CD4-positive, alpha-beta T cell treated with Interleukin-6 at 100 ng/mL for 8 hours (primary cell): ENCODE data around the gene PLXNA2.

ENCODE experiments used
- DNase-seq: peaks from one replicate; pipeline ENCODE4 v3.0.0-alpha.2; 2020; ENCODE audit warnings: mixed read lengths, low spot score

The PLXNA2 gene

DNA sequence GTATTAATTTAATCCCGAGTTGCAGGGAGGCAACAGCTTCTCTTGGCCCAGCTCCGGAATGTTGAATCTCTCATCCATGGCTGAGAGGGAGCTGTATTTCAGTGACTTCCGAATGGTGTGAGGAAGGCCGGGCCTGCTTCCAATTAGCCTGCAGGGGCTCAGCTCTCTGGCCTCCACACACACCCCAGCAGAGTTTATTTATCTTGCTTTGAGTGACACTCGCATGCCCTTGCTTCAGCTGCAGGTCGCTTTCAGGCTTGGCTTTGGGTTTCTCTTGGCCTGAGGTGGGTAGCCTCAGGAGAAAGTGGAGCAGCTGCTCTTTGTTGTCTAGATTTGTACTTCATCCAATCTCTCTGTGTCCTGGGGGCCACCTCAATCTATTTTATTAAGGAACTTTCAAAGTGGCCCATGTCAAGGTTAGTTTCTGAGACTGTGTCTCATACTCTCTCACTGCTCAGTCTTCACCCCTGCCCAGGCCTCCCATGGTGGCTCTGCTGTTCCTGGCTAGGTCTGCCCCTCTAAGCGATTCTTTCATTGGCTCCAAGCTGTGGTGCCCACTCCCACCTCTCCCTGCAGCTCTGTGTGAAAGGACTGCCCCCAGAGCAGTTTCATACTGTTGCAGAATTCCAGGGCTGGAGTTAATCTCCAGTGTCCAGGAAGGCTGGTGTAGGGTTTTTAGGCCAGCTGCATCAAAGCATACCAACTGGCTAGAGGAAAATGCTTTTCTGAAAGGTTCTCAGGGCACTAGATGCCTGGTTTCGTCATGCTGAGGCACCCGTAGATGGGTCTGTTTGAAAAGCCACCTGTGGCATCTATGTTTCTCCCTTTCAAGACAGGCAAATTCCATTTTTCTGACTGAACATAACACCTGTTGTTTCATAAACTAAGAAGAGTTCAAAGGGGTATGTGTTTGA, 153.5 kb downstream of the PLXNA2 start:
- no peak for DNase-seq

DNA sequence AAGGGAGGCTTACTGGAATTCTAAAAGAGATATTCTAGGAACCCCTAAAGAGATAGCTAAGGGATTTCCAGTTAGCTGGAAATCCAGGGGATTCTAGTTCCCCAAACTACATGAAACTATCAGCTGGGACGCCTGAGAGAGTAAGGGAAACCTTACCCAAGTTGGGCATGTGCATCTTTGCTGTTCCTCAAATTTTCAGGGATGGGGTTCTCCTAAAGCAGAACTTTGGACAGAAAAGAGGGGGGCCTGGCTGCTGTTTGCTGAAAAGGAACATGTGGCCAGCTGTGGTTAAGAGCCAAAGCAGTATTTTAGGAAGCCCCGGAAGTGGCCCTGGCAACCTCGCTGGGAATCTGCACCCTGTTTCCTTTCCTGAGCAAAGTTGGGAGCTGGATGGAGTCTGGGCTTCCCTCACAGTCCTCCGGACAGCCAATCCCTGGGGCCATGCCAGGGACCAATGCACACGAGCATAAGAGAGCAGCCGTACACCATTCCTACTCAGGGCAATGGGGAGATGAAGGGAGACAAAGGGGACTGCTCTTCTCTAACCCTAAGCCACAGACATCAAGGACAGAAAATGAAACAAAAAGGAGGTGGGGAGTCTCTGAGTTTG, 154.3 kb downstream of the PLXNA2 start:
- no peak for DNase-seq

DNA sequence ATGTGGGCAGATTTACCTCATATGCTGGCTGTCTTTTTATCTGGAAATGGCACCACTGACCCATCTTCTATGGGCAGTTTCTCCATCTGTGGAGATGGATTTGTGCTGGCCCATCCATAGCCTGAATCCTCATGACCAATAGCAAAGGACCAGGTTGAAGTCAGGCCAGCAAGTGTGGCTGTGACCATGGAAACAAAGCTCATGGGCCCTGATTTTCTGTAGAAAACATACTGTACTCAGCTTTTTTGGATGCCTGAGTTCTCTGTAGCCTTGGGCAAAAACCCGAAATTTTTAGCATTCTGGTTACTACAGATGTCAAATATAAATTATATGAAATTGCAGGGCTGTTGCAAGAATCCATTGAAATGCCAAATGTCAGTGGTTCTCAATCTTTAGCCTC, 155.0 kb downstream of the PLXNA2 start:
- no peak for DNase-seq

DNA sequence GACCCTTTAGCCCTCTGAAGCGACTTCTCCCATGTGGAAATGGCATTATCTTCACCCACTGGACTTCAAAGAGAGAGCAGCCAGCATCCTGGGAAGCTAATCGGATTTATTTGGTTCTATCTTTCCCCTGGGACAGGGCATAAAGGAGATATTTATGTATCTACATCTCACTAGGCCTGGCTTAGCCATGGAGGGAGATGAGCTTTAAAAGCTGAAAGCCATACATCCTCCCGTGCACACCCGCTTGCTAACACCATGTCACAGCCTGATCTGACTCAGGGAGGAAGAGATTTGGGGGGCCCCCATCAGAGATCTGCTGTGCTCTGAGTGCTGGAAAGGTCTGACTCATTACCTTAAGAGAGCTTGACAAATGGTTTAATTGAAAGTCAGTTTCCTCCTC, 155.9 kb downstream of the PLXNA2 start:
- no peak for DNase-seq

DNA sequence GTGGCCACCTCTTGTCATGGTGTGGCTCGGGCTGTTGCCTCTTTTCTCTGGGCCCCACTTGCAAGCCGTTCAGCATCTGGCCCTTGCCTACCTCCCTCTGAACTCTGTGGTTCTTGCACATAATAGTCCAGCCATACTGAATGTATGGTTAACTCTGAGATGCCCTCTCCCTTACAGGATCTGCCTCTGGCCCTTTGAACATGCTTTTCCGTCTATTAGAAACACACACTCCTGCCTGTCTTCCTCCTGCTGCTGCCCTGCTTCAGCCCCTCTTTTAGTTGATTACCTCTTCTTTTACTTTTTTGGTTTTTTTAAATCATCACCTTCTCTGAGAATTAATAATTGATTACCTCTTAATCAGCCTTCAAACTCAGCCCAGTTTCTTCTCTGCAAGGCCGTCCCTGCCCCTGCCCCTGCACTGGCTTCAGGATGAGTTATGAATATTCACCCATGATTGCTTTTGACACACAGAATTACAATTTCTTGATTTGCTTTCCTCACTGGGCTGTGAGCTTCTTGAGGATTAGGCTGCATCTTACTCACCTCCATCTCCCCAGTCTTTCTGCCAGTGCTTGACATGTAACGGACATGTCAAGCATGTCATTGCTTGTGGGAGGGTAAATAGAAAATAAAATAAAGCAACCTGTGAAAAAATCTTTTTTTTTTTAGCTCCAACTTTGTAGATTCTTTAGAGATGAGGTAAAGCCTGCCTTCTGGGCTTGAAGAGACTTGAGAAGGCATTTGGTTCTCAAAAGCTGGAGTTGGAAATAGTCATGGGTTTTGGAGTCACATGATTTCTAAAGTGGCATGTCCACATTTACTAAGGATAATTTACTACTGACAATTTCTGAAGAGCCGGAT, 158.3 kb downstream of the PLXNA2 start:
- DNase-seq: no peak

DNA sequence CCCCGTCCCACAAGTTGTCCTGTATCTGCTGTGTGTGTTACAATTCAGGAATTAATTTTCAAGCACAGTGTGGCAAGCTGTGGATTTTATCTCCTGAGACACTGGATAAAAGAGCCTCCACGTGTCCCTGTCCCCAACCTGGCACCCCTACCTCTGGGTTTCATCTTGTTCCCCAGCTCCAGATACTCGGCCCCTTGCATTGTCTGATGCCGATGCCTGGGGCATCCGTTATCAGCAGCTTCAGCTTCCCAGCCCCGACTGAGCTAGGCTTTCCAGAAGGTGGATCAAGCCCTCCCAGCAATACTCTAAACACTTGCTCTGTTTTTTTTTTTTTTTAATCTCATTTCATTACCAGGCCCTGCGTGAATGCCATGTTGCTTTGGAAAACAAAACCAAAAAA, 159.4 kb downstream of the PLXNA2 start:
- no peak for DNase-seq

DNA sequence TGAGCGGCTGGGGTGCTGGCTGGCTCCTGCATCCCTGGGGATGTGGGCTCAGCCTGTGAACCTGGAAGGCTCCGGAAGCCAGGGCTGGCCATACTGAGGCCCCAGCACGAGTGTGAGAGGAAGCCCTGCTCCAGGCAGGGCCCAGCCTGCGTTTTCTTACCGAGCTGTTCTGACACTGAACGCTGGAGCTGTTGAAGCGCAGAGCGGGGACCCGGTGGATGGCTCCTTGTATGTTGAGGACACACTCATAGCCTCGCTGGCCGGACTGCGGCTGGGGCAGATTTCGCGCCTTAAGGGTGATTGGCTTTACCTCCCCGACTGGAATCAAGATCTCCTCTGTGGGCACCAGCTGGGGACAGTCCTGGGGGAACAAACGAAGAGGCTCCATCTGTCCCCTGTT, 160.0 kb downstream of the PLXNA2 start:
- DNase-seq: no peak

DNA sequence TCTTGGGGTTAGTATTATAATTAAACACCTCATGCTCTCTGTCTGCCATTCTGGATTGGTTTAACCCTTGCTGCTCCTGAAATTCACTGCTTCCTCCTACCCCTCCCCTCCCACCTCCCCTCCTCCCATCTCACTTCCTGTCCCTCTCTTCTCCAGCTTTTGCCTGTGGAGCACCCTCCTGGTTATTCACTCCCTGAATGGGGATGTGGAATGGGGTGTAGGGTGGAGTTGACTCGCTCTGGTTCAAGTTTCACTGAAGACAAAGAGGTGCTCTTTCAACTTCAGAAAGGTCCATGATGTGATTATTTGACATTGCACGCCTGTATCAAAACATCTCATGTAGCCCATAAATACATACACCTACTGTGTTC, 160.5 kb downstream of the PLXNA2 start:
- no peak for DNase-seq

DNA sequence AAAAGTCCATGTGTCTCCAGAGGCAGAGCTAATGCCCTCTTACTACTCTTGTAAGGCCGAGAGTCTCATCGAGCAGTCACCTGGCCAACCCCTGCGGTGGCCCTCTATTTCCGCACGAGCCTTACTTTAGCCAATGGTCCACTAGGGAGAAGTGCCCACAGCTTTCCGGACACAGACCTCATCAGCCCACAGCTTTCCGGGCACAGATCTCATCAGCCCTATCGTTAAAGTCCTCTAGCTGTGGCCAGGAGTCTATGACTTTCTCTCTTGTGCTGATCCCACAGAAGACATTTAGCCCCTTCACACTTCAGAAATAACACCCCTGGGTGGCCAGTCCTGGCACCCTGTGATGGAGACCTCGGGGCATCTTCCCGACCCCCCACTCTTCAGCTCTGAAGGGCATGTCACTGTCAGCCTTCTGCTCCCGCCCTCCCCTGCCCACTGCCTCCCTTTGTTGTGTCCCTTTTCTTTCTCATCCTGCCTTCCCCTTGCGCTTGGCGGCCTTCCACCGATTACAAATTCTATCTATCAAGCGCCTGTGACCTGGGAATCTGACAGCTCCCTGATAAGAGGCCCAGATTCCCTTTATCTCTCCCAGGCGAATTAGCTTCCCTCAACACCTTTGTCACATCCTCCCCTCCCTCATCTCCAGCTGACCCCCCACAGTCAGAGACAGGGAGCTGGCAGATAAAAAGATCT, 161.0 kb downstream of the PLXNA2 start:
- no peak for DNase-seq

DNA sequence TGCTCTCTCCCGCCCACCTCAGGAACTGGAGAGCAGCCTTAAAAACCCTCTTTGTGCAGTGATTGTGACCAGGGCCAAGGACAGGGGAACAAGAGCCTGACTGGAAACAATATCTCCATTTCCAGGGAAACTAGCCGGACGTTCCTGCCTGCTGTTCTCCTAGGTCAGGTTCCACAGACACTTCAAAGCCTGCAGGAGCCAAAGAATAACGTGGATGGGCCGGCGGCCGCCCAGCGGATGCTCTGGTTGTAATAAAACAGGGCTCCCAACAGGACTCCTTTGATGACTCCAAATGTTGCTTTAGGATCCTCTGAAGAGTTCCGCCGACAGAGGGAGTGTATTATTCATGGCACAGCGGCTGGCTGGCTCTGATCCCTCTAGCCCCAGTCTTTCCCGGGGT, 162.2 kb downstream of the PLXNA2 start:
- no peak for DNase-seq

DNA sequence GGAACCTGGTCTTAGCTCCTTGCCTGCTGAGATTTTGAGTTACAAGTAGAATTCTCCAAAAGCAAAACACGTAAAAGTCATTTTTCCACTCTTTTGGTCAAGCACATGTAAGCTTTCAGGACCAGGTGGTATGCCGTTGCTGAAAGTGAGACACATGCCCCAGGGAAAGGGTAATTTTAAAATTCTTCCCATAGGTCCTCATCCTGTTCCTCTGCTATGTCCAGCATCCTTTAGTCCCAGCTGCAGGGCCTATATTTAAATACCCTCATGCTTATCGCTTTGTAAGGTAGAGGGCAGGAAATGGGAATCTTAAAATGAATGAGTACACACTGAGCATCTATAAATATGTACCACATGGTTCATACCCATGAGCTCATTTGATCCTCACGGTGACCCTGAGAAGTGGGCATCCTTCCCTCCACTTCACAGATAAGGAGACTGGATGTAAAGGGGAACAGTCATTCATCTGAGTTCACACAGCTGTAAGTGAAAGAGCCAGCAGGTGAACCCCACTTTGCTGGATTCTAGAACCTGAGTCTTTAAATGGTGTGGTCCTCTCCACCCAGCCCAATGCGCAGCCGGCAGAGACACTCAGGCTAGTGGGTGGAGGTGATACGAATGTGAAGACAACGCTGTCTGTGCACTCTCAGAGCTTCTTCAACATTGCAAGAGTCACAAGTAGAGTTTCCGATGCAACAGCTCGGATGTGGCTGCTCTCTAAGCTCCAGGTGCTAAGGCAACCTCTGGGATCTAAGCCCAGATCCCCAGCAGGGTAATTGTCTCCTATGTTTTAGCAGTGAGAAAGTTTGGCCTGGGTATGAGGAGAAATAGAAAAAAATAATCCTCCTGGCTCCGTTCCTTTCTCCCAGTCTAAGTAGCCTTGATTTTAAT, 163.5 kb downstream of the PLXNA2 start:
- DNase-seq: no peak

DNA sequence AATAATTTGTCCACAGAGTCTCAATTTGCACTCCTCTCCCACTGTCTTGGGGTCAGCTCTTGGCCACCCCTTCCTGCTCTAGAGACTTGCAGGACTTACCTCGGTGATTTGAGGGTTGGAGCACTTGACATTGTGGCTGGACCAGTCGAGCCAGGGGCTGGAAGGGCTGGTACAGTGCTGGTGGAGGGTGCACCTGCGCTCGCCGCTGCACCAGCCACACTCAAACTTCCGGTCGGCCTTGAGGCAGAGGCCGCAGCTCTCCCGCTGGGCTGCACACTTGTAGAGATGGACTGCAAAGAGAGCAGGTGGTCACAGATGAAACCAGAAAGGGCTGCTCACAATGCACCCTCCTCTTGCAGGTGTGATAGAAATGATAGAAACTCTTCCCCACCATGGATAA, 165.0 kb downstream of the PLXNA2 start:
- DNase-seq: no peak

DNA sequence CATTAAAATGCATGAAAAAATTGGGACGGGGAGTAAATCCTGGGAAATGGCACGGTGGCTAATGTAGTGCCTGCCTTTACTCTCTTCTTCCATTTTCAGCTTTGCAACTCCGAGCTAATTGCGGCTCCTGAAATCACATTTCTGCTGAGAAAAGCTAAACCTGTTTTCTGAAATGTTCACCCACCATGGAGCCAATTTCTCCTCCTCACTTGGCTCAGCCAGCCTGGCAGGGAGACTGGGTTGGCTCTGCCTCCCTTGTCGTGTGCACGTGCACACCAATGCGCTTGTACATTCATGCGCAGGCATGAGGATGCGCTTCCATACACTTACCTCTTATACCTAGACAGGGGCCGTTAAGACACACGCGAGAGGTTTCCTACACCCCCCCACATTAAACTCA, 165.4 kb downstream of the PLXNA2 start:
- no peak for DNase-seq

DNA sequence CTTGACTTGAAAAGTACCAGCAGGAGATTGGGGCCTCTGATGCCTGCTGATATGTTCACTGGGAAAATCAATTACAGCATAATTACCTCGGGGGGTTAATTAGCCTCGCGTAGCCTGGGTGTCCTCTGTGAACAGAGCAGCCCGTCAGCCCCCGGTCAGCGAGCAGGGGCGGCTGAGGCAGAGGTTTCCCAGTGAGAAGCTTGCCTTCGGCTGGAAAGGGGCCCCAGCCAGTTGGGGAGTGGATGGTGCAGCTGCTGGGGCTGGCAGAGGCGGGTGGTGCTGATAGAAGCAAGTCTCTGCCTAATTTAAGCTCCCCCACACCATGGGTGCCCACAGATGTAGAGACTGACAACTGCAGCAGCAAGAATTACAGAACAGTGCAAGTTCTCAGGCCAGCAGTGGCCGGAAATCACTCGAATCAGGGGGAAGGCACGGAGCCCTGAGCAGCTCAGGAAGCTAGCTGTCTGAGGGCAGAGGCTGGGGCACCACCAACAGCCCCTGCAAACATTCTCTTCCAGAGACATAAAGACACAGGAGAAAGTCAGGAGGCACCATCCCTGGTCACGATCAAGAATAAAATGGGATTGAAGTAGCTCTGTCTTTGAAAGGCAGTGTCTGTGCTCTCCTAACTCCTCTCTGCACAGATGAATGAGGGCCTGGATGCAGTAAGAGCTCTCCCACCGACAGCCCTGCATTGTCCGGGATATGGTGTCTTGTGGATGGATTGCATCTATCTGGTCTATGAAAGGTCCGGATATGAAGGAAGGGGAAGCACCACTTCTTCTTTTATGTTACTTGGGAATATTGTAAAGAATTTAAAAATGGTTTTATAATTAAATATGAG, 166.7 kb downstream of the PLXNA2 start:
- no peak for DNase-seq

DNA sequence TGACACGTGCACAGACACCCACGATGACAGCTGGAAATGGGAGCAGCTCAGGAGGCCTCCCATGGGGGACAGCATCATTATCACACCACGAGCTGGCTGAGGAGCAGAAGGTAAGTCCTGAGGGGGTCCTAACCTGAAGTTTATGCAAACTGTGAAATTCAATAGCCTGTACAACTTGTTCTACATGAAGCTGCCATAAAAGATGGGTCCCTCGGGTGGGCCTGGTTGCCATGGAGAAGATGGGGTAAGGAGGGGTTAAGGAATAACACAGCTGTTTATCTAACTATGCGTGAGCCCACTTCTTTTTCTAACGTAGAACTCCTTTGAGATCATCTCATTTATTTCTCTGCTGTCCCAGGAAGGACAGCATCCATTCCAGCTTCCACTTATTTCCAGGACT, 169.8 kb downstream of the PLXNA2 start:
- DNase-seq: no peak

DNA sequence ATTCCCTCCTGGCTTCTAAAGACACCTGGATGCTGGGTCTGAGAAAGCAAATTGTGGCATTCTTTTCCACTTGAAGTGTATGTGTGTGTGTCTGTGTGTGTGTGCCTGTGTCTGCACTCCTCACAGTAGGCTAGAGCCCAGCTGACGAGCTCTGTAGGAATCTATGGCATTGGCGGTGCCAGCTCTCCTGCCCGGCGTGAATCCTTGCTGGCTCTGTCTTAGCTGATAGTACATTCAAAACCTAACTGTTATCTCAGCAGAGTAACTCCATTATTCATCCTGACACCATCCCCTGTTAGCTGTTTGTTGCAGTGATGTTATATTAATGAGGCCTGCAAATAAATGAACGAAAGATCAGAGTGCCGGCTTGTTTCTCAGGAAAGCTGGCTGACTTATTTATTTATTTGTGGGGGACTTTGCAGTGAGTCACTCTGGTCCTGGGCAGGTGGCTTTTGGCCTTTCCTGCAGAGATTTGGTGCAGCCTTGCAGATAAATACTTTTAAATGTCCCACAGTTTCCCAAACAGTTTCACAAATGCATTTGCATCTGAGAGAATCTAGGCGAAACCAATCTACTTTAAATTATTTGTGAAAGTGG, 172.7 kb downstream of the PLXNA2 start:
- no peak for DNase-seq

DNA sequence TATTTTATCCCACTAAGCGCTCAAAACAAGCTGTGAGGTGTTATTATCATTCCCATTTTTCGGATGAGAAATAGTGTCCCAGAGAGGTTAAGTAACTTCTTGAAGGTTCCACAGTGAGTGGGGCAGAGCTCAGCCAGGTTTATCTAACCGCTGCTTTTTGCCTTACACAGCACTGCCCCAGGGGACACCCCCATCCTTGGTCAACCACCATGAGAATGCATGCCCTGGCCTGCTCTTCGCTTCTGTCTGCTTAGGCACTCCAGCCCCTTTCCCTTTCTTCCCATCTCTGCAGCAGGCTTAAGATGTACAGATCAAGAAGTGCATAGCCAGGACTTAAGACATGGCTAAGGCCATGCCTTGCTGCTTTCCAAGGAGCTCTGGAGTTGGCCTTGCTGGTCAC, 174.3 kb downstream of the PLXNA2 start:
- no peak for DNase-seq

DNA sequence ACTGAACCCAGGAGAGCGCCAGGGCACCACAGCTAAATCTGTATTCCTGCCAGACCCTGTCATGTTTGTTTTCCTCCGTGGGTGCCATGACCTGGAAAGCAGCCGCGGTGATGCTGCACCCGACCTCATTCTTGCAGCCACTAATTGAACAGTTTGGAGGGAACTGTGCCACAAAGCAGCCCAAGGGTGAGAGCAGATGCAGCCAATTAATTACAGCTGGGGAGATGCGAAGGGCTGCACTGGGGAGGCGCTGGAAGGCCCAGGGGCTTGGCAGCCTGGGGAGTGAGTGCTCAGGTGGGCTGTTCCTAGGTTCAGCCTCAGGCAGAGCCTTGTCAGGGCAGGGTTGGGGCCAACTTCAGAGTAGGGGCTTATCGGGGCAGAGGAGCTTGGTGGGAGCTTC, 174.9 kb downstream of the PLXNA2 start:
- DNase-seq: no peak

DNA sequence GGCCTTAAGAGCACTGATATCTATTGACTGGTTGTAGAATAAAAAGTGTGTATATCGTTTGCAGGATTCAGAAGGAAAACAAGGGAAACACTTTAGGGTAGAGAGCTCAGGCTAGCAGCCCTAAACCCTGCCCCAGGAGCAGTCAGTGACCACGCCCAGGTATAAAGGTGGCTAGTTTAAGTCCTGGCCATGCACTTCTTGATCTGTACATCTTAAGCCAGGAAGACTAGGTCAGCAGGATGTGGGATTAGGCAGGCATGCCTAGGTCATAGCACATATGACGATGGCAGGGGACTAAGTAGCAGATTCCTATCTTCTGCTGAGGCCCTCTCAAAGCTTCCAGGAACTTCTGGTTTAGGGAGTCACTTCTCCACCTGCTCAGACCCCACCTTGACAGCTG, 175.3 kb downstream of the PLXNA2 start:
- no peak for DNase-seq

DNA sequence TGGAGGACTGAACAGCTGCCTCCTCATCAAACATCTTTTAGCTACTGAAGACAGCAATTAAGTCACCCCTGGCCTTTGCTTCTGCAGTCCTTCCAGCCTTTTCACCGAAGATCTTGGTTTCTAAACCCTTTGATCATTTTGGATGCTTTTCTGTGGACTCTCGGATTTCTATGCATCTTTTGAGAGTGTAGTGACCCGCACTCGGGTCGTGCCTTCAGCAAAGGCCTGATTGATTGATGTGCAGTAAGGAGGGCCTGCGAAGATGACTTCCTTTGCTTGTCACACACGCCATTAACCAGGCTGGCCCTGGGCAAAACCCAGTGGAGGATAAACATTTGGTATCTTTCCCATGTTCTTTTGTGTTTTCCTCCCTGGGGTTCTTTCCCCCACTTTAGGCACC, 175.8 kb downstream of the PLXNA2 start:
- no peak for DNase-seq
